H9 (cell line): Measurements from ENCODE around the gene GRM5. TPM values are rescaled to one million over a fixed set of nuclear protein-coding genes. Genes with fewer than 3 reads are reported as not detected.
A peak's percentile ranks its signal among the peaks of the same experiment; 100 is the strongest.
"Not testable (repeated sequence)": the region's sequence is repeated elsewhere in the genome, so short reads cannot be mapped to it uniquely, and the experiment has no call there.

Experiments used
- DNase-seq: peaks from one replicate; pipeline ENCODE4 v3.0.0-alpha.2; 2017
- H2AFZ ChIP-seq: one replicate; pipeline ENCODE4 v1.6.1; 2013; ENCODE audit warnings: mild to moderate bottlenecking, low read length, control low read depth, moderate library complexity
- H2AK5ac ChIP-seq: 2 replicates; pipeline ENCODE4 v1.6.1; 2013; ENCODE audit warnings: low read length, control low read depth, mixed read lengths; ENCODE audit not compliant: insufficient read length
- H2BK120ac ChIP-seq: one replicate; pipeline ENCODE4 v1.6.1; 2013; ENCODE audit warnings: low read depth, mild to moderate bottlenecking, low read length, control low read depth, inconsistent platforms; ENCODE audit not compliant: poor library complexity, severe bottlenecking
- H2BK12ac ChIP-seq: 2 replicates; pipeline ENCODE4 v1.6.1; 2013; ENCODE audit warnings: low read length, control low read depth, mixed read lengths, low read depth; ENCODE audit not compliant: insufficient read length
- H2BK15ac ChIP-seq: 2 replicates; pipeline ENCODE4 v1.6.1; 2013; ENCODE audit warnings: low read depth, low read length, control low read depth
- H2BK20ac ChIP-seq: one replicate; pipeline ENCODE4 v1.6.1; 2013; ENCODE audit warnings: low read depth, mild to moderate bottlenecking, low read length, control low read depth, inconsistent platforms; ENCODE audit not compliant: poor library complexity, severe bottlenecking
- H2BK5ac ChIP-seq: 2 replicates; pipeline ENCODE4 v1.6.1; 2013; ENCODE audit warnings: low read length, control low read depth, mixed read lengths; ENCODE audit not compliant: insufficient read length
- H3K14ac ChIP-seq: 2 replicates; pipeline ENCODE4 v1.6.1; 2013; ENCODE audit warnings: low read length, control low read depth; ENCODE audit not compliant: insufficient read depth
- H3K18ac ChIP-seq: 2 replicates; pipeline ENCODE4 v1.6.1; 2013; ENCODE audit warnings: low read depth, mild to moderate bottlenecking, mixed read lengths, low read length, control low read depth; ENCODE audit not compliant: insufficient read length
- H3K23ac ChIP-seq: 2 replicates; pipeline ENCODE4 v1.6.1; 2013; ENCODE audit warnings: low read length, control low read depth, mixed read lengths, low read depth; ENCODE audit not compliant: insufficient read length
- H3K23me2 ChIP-seq: 2 replicates; pipeline ENCODE4 v1.6.1; 2013; ENCODE audit warnings: low read depth, mild to moderate bottlenecking, mixed read lengths, low read length, control low read depth; ENCODE audit not compliant: insufficient read length, poor library complexity, severe bottlenecking
- H3K27ac ChIP-seq: 2 replicates; pipeline ENCODE4 v1.5.1; 2013; ENCODE audit warnings: low read length, control low read depth, mixed read lengths, low read depth; ENCODE audit not compliant: insufficient read length
- H3K27me3 ChIP-seq: 2 replicates; pipeline ENCODE4 v1.6.1; 2013; ENCODE audit warnings: low read length, control low read depth, inconsistent platforms; ENCODE audit not compliant: insufficient read depth
- H3K4ac ChIP-seq: 2 replicates; pipeline ENCODE4 v1.6.1; 2013; ENCODE audit warnings: low read depth, mild to moderate bottlenecking, control low read depth, inconsistent platforms, low read length, moderate library complexity
- H3K4me1 ChIP-seq: 2 replicates; pipeline ENCODE4 v1.6.1; 2013; ENCODE audit warnings: low read length, control low read depth, inconsistent platforms; ENCODE audit not compliant: insufficient read depth
- H3K4me2 ChIP-seq: 2 replicates; pipeline ENCODE4 v1.6.1; 2013; ENCODE audit warnings: low read length, control low read depth, mixed read lengths; ENCODE audit not compliant: insufficient read length, insufficient read depth
- H3K56ac ChIP-seq: 2 replicates; pipeline ENCODE4 v1.6.1; 2013; ENCODE audit warnings: low read depth, mild to moderate bottlenecking, mixed read lengths, low read length, control low read depth; ENCODE audit not compliant: insufficient read length
- H3K79me1 ChIP-seq: 2 replicates; pipeline ENCODE4 v1.6.1; 2013; ENCODE audit warnings: low read depth, mild to moderate bottlenecking, moderate library complexity, low read length, control low read depth, inconsistent platforms; ENCODE audit not compliant: insufficient read depth, poor library complexity, severe bottlenecking
- H3K79me2 ChIP-seq: 2 replicates; pipeline ENCODE4 v1.6.1; 2013; ENCODE audit warnings: low read length, control low read depth, inconsistent platforms; ENCODE audit not compliant: insufficient read depth
- H3K9ac ChIP-seq: 2 replicates; pipeline ENCODE4 v1.6.1; 2013; ENCODE audit warnings: low read length, control low read depth, mixed read lengths; ENCODE audit not compliant: insufficient read length; ENCODE audit errors: extremely low read depth
- H3K9me3 ChIP-seq: one replicate; pipeline ENCODE4 v1.6.1; 2013; ENCODE audit warnings: low read depth, low read length, inconsistent platforms; ENCODE audit not compliant: control insufficient read depth
- H3T11ph ChIP-seq: one replicate; pipeline ENCODE4 v1.6.1; 2013; ENCODE audit warnings: mild to moderate bottlenecking, low read length, control low read depth, inconsistent platforms
- H4K20me1 ChIP-seq: one replicate; pipeline ENCODE4 v1.6.1; 2013; ENCODE audit not compliant: control insufficient read depth, insufficient read length, insufficient read depth
- H4K5ac ChIP-seq: 2 replicates; pipeline ENCODE4 v1.6.1; 2013; ENCODE audit warnings: low read depth, mild to moderate bottlenecking, mixed read lengths, low read length, control low read depth; ENCODE audit not compliant: insufficient read length
- H4K8ac ChIP-seq: replicated peaks from 2 replicates; pipeline ENCODE4 v1.6.1; 2013; ENCODE audit warnings: low read length, control low read depth, mixed read lengths, low read depth; ENCODE audit not compliant: insufficient read length
- H4K91ac ChIP-seq: 2 replicates; pipeline ENCODE4 v1.6.1; 2013; ENCODE audit warnings: low read depth, mild to moderate bottlenecking, moderate library complexity, mixed read lengths, low read length, control low read depth; ENCODE audit not compliant: insufficient read length
- H3K27ac Mint-ChIP-seq, 3 experiments: 2 replicates in 2 of 3; 3 replicates in 1 of 3; pipeline ENCODE4 v1.8.0; 2020 to 2021; ENCODE audit warnings: mixed read lengths in 3 of 3, mild to moderate bottlenecking in 1 of 3, moderate library complexity in 1 of 3
- H3K27me3 Mint-ChIP-seq: 2 replicates; pipeline ENCODE4 v1.8.0; 2021; ENCODE audit warnings: low read depth, mild to moderate bottlenecking, moderate library complexity, mixed read lengths
- H3K36me3 Mint-ChIP-seq, 3 experiments: 2 replicates in 2 of 3; 3 replicates in 1 of 3; pipeline ENCODE4 v1.8.0; 2020 to 2021; ENCODE audit warnings: low read depth in 3 of 3, mixed read lengths in 3 of 3; ENCODE audit not compliant: insufficient read depth in 1 of 3
- H3K4me1 Mint-ChIP-seq, 2 experiments: 2 replicates each; pipeline ENCODE4 v1.8.0; 2020; ENCODE audit warnings: mixed read lengths in 2 of 2
- H3K4me3 Mint-ChIP-seq, 2 experiments: 2 replicates in 1 of 2; 3 replicates in 1 of 2; pipeline ENCODE4 v1.8.0; 2020 to 2021; ENCODE audit warnings: mild to moderate bottlenecking in 2 of 2, mixed read lengths in 2 of 2, moderate library complexity in 1 of 2
- H3K9me3 Mint-ChIP-seq, 2 experiments: 2 replicates in 1 of 2; 3 replicates in 1 of 2; pipeline ENCODE4 v1.8.0; 2020; ENCODE audit warnings: mild to moderate bottlenecking in 2 of 2, mixed read lengths in 2 of 2, moderate library complexity in 1 of 2
- CTCF ChIP-seq: fragments of 200-600 bp; sonication (generic); conservative IDR thresholded peaks from 3 replicates; pipeline ENCODE4 v1.8.0; 2021; ENCODE audit warnings: antibody characterized with exemption, mild to moderate bottlenecking
- total RNA-seq: library from RNA; stranded (reverse); gene quantifications from 2 replicates; pipeline ENCODE4 v1.2.1, GENCODE V29; 2021

The GRM5 gene
- total RNA-seq, 1 experiment from 2014 or later: not detected

- Histone ChIP-seq H2AK5ac (no peak overlapping the region), H2BK12ac (no peak overlapping the region), H4K20me1 (no peaks in the 10 kb centered on the region), H3K23me2 (no peaks in the 10 kb centered on the region), H2BK120ac (no peak overlapping the region), H3K79me1 (no peaks in the 10 kb centered on the region), H3K79me2 (no peaks in the 10 kb centered on the region), H2BK15ac (no peak overlapping the region), H3K18ac (no peak overlapping the region), H3K14ac (no peak overlapping the region), H3K27me3 (no peaks in the 10 kb centered on the region), H2AFZ (no peak overlapping the region), H4K91ac (no peak overlapping the region), H3K9me3 (no peaks in the 10 kb centered on the region), H3K4me1 (no peaks in the 10 kb centered on the region), H3K9ac (no peak overlapping the region), H2BK20ac (no peak overlapping the region), H3K27ac (no peak overlapping the region), H3T11ph (no peak overlapping the region), H4K5ac (no peak overlapping the region), H3K4me2 (no peak overlapping the region), H3K56ac (no peak overlapping the region), H2BK5ac (no peak overlapping the region), H3K4ac (no peak overlapping the region), H4K8ac (no peak overlapping the region), H3K23ac (no peak overlapping the region)
- Mint-ChIP-seq H3K36me3 (no peaks in the 10 kb centered on the region), H3K27ac (no peak overlapping the region), H3K9me3 (no peaks in the 10 kb centered on the region), H3K4me3 (no peak overlapping the region), H3K27me3 (no peaks in the 10 kb centered on the region), H3K4me1 (peaks cover 11 to 17% of the 10 kb centered on the region in 2 experiments)
- no peak for DNase-seq
- no peak for TF ChIP-seq CTCF
These were observed 114.8 kb downstream of the GRM5 start for GRCh38 chr11:88950975-88951374.

GRCh38 chr11:88948908-88949307 is 116.9 kb downstream of the GRM5 start:
- not testable (repeated sequence) for H2AK5ac ChIP-seq, H3K4ac ChIP-seq, H3K79me2 ChIP-seq, H3T11ph ChIP-seq, H3K23ac ChIP-seq, H3K36me3 Mint-ChIP-seq, DNase-seq, H4K91ac ChIP-seq, H3K23me2 ChIP-seq, H2AFZ ChIP-seq, H2BK5ac ChIP-seq, H3K9me3 Mint-ChIP-seq, H3K27me3 Mint-ChIP-seq, H2BK20ac ChIP-seq, H3K18ac ChIP-seq, H3K9me3 ChIP-seq, H2BK120ac ChIP-seq, H2BK12ac ChIP-seq, H4K20me1 ChIP-seq, H3K9ac ChIP-seq, H4K8ac ChIP-seq, H3K4me3 Mint-ChIP-seq, H3K4me1 ChIP-seq, H3K4me2 ChIP-seq, H3K56ac ChIP-seq, H4K5ac ChIP-seq, H3K14ac ChIP-seq, H3K79me1 ChIP-seq, H3K27ac ChIP-seq, H3K27me3 ChIP-seq, H2BK15ac ChIP-seq
- Mint-ChIP-seq H3K27ac (peak overlapping the region in 1 of 3 experiments; percentile 44; a peak in 1 of 7 replicates), H3K4me1 (peaks cover 11 to 17% of the 10 kb centered on the region in 2 experiments)
